SK-N-MC (cell line): ENCODE results near the gene SDK1.

ENCODE experiments used
- DNase-seq: peaks from one replicate; pipeline ENCODE4 v3.0.0-alpha.2; 2011; ENCODE audit warnings: low read depth, low spot score
- H3K27ac ChIP-seq: fragments of 200-600 bp; sonication (generic); 2 replicates; pipeline ENCODE4 v1.5.1; 2016; ENCODE audit warnings: mixed run types
- H3K36me3 ChIP-seq: fragments of 200-600 bp; sonication (generic); 2 replicates; pipeline ENCODE4 v1.6.1; 2017; ENCODE audit warnings: antibody characterized with exemption, low read length, mixed read lengths; ENCODE audit not compliant: insufficient read depth
- H3K4me3 ChIP-seq: fragments of 200-600 bp; sonication (generic); 2 replicates; pipeline ENCODE4 v1.5.1; 2016
- H3K9ac ChIP-seq: fragments of 200-600 bp; sonication (generic); 2 replicates; pipeline ENCODE4 v1.8.0; 2017; ENCODE audit warnings: mixed run types, mixed read lengths; ENCODE audit not compliant: insufficient read length
- H3K9me3 ChIP-seq: fragments of 200-600 bp; sonication (generic); 2 replicates; pipeline ENCODE4 v1.6.1; 2017; ENCODE audit warnings: low read depth, mild to moderate bottlenecking, antibody characterized with exemption, low read length, moderate library complexity, mixed read lengths
- EZH2 ChIP-seq: fragments of 200-600 bp; sonication (generic); IDR thresholded peaks from one replicate; pipeline ENCODE4 v1.6.1; 2017; ENCODE audit warnings: antibody characterized with exemption
- FOXP2 ChIP-seq: optimal IDR thresholded peaks from 2 replicates; pipeline ENCODE3; 2011; ENCODE audit warnings: mild to moderate bottlenecking, moderate library complexity; ENCODE audit not compliant: insufficient read depth; ENCODE audit errors: extremely low read length, control extremely low read depth
- POLR2AphosphoS5 ChIP-seq: IDR thresholded peaks from 2 replicates; pipeline ENCODE4 v1.6.1; 2012; ENCODE audit warnings: mild to moderate bottlenecking, low read depth, low read length, borderline replicate concordance

The SDK1 gene

DNA sequence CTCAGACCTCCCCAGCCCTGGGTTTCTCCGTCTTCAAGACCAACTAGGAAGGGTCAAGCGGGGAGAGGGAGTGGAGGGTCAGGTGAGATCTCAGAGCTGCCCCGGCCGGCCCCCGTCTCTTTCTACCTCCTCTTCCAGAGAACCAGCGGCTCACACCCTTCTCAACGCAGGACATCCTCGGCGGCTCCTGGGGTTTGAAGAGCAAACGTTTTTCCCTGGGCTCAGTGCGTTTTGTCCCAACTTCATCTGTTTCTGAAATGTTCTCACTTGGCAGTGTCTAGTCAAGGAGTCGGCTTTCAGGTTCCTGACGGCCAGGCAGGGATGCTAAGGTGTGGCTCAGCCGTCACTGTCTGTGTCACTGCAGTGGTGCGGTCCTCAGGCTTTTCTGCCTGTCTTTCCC lies 964.6 kb downstream of the SDK1 start:
- H3K4me3 ChIP-seq, result no peak overlapping the region
- H3K9me3 ChIP-seq, result no peaks in the 10 kb centered on the region
- no peak overlapping the region for H3K9ac ChIP-seq
- no peaks in the 10 kb centered on the region for H3K36me3 ChIP-seq
- no peak overlapping the region for H3K27ac ChIP-seq
- TF ChIP-seq EZH2, result no peak
- no peak for TF ChIP-seq POLR2AphosphoS5
- no peak for TF ChIP-seq FOXP2
- no peak for DNase-seq

DNA sequence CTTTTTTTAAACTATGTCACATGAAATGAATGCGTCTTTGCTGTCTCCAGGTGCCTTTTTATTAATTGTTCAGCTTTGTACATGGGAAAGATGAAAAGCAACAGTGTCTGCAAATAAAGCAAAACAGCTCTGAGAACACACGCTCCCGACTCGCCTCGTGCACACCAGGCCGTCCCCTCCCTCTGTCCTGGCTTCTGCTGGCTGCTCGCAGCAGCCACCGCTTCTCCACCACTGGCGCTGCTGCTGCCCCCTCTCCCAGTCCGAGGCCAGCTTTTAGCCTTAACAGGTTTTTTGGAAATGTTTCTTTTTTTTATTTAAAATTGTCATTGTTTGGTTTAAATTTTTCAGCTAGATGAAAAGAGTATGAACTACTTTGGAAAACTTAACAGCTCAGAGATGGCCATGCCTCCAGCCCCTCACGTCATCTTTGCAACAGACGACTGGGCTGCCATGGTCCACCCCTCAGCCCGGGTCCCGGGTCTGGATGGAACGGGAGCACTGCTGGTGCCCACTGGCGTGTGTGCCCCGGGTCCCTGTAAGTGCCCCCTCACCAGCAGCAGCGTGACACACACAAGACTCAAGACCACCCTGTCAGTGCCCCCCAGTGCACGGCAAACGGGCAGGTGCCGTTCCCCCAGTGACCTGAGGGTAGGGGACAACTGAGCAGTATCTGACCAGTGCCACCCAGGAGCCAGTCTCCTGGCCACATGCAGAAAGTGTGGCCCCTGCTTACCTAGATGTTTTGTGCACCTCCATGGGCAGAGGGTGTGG lies 965.4 kb downstream of the SDK1 start:
- DNase-seq, result no peak
- no peaks in the 10 kb centered on the region for H3K9me3 ChIP-seq
- no peaks in the 10 kb centered on the region for H3K36me3 ChIP-seq
- no peak overlapping the region for H3K4me3 ChIP-seq
- no peak overlapping the region for H3K27ac ChIP-seq
- TF ChIP-seq FOXP2, result no peak
- no peak for TF ChIP-seq POLR2AphosphoS5
- TF ChIP-seq EZH2, result no peak
- no peak overlapping the region for H3K9ac ChIP-seq

DNA sequence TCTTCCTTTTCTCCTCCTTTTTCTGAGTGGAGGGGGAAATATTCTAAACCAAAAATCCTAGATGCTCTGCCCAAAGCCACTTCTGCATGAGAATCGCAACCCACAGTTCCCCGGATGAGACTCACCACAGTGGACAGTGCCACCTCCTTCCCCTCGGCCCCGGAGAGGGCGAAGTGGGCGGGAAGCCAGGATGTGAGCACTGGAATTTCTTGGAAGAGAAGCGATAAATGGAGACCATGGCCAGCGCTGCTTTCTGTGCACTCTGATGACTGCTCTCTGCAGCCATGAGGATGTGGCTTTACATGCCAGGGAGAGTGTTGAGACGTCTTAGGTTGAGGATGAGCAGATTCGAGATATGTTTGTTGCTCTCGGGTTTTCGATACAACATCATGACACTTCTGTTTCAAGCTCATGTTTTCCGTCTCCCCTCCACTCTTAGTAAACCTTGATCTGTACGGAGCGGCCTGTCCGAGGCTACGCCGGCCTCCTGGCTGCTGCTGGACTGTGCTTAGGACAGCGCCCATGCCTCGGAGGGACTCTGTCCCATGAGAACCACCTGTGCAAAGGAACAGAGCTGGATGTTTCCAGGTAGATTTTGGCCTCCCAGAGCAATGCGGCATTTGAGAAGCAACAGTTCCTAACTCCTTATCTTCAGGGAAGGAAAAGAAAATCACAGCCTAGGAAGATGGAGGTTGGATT lies 966.4 kb downstream of the SDK1 start:
- Histone ChIP-seq H3K9ac (no peak overlapping the region), H3K4me3 (no peak overlapping the region), H3K36me3 (no peaks in the 10 kb centered on the region), H3K9me3 (no peaks in the 10 kb centered on the region), H3K27ac (no peak overlapping the region)
- no peak for DNase-seq
- TF ChIP-seq FOXP2 (no peak), POLR2AphosphoS5 (no peak), EZH2 (no peak)

DNA sequence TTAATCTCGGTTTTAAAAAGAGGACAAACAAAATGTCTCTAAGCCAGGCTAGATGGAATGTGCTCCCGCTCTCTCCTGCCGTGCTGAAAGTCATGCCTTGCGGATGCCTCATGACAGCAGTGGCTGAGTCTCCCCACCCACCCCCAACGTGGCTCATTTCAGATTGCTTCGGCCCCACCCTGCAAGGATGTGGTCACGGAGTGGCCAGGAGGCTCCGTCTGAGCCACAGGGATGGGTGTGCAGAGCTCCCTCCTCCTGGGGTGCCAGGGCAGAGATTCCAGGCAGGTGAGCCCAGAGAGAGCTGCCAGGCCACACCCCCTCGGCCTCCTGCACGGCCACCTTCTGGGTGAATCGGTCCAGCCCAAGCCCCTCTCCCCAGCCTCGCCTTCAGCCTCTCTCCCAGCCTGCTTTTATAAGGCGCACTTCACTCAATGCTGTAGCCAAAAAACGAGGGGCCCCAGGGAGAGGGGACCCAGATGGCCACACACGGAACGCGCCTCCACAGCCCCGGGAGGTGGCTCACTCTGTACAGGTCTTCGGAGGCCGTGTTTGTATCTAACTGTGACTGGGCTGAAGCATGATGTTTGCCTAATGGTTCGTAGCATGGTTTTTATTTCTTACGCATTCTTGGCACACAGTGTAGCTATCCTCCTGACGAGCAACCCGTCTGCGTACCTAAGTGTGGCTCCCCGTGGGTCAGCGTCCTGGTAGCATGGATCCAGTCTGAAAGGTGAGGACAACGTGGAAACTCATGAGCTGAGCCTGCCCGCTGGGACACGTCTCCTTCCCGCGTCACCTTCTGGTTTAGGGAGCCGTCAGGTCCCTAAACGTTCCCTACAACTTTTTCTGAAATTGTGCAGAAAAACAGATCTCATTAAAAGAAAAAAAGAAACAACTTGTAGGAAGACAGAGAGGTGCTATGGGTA lies 967.3 kb downstream of the SDK1 start:
- Histone ChIP-seq H3K9ac (no peak overlapping the region), H3K36me3 (no peaks in the 10 kb centered on the region), H3K9me3 (no peaks in the 10 kb centered on the region), H3K4me3 (no peak overlapping the region), H3K27ac (no peak overlapping the region)
- TF ChIP-seq EZH2 (no peak), FOXP2 (no peak), POLR2AphosphoS5 (no peak)
- no peak for DNase-seq

DNA sequence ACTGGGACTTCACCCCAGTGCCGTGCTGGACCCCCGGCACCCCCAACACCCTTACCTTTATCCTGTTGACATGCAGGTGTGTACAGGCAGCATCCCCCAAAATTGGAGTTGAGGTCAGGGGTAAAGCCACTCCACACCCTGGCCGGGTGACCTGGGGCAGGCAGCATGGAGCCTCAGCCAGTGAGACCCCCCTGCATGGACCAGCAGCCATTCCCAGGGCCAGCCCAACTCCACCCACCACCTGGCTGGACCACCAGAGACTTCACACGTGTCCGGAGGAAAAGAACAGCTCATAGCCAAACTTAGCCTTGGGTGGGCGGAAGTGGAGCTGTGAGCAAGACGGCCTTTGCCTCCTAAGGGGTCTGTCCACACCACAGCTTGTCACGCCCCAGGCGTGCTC lies 968.0 kb downstream of the SDK1 start:
- H3K9me3 ChIP-seq, result no peaks in the 10 kb centered on the region
- DNase-seq, result no peak
- H3K36me3 ChIP-seq, result no peaks in the 10 kb centered on the region
- no peak overlapping the region for H3K27ac ChIP-seq
- no peak overlapping the region for H3K4me3 ChIP-seq
- H3K9ac ChIP-seq, result no peak overlapping the region
- TF ChIP-seq EZH2, result no peak
- TF ChIP-seq FOXP2, result no peak
- TF ChIP-seq POLR2AphosphoS5, result no peak

DNA sequence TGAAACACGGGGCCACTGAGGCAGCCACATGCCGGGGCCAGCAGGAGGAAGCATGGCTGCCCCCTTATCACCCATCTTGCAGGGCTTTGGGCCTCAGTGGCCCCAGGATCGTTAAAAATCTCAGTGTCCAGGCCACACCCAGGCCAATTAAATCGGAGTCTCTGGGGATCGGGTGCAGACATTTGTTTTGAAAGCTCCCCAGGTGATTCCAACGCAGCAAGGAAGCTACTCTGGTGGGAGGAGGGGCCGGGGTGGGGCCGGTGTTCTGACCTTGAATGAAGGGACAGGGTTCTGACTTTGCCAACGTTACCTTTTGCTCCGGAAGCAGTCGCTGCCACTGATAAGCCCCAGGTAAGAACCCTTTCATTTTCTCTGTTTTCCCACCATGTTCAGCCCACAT lies 968.7 kb downstream of the SDK1 start:
- Histone ChIP-seq H3K4me3 (no peak overlapping the region), H3K9ac (no peak overlapping the region), H3K9me3 (no peaks in the 10 kb centered on the region), H3K36me3 (no peaks in the 10 kb centered on the region), H3K27ac (no peak overlapping the region)
- no peak for TF ChIP-seq EZH2
- TF ChIP-seq POLR2AphosphoS5, result no peak
- TF ChIP-seq FOXP2, result no peak
- no peak for DNase-seq

DNA sequence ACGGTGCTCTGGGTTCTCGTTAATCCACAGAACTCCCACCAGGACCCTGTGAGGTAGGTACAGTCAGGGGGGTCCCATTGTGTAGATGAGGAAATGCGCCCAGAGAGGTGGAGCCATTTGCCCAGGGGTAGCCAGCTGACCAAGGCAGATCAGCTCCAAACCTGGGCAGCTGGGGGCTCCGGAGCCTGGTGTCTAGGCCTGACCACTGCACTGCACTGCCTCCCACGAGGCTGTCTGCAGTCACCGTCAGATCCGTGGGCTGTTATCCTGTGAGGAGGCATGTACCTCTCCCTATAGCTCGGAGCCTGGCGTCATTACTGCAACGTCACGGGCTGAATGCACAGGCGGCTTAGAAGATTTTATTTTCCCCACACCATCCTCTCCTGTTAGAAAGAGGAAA lies 969.2 kb downstream of the SDK1 start:
- H3K9ac ChIP-seq, result no peak overlapping the region
- H3K4me3 ChIP-seq, result no peak overlapping the region
- no peaks in the 10 kb centered on the region for H3K36me3 ChIP-seq
- H3K27ac ChIP-seq, result no peak overlapping the region
- TF ChIP-seq EZH2 (no peak), FOXP2 (no peak), POLR2AphosphoS5 (no peak)
- H3K9me3 ChIP-seq, result no peaks in the 10 kb centered on the region
- DNase-seq, result no peak

DNA sequence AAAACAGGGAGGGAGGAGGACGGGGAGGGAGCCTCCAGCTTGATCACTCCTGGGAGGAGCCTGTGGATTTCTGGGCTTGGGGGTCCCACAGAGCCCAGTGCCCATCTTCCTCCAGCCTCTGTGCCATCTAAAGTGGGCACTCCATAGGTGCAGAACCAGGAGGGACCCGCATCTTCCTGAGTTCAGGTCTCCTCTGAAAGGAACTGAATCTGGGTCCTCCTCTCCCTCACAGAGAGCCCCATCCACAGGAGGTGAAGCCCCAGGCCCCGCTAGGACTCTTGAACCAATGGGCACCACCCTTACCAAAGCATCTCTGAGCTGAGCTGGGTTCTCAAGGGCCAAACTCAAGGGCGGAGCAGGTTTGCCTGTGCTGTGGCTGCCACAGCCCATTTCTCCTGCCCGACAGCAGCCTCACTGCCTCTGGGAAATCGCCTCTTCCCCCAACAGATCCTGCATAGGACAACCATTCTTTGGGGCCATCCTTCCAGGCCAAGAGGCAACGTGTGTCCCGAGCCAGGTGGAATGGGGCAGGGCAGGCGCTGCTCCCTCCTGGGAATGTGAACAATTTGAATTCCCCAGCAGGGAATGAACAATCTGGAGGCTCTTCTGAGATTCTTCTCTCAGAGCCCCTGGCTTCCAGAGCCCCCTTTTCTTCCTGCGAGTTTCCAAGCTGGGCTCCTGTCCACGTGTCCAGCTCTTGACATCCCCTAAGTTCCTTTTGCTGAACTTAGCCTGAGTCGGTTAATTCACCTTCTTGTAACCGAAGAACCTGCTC lies 970.1 kb downstream of the SDK1 start:
- H3K9me3 ChIP-seq, result no peaks in the 10 kb centered on the region

More for the DNA sequence above, 970.1 kb downstream of the SDK1 start:
- no peak for TF ChIP-seq POLR2AphosphoS5
- no peak for TF ChIP-seq EZH2
- no peak for TF ChIP-seq FOXP2
- Histone ChIP-seq H3K4me3 (no peak overlapping the region), H3K9ac (no peak overlapping the region), H3K27ac (no peak overlapping the region), H3K36me3 (no peaks in the 10 kb centered on the region)
- no peak for DNase-seq
